Endodermal cell (in vitro differentiated cells): ENCODE measurements around the gene RPH3AL. TPM values are rescaled to one million over a fixed set of nuclear protein-coding genes. Genes with fewer than 3 reads are reported as not detected.
"Not testable (repeated sequence)": the region's sequence is repeated elsewhere in the genome, so short reads cannot be mapped to it uniquely, and the experiment has no call there.

ENCODE experiments used
- DNase-seq: peaks from one replicate; pipeline ENCODE4 v3.0.0-alpha.2; 2017
- H3K27ac ChIP-seq: 2 replicates; pipeline ENCODE4 v1.5.1; 2013; ENCODE audit warnings: mild to moderate bottlenecking, low read depth, low read length, moderate library complexity
- H3K27me3 ChIP-seq: 2 replicates; pipeline ENCODE4 v1.6.1; 2013; ENCODE audit warnings: mild to moderate bottlenecking, low read length, moderate library complexity; ENCODE audit not compliant: insufficient read depth, control insufficient read depth, poor library complexity, severe bottlenecking
- H3K36me3 ChIP-seq: 2 replicates; pipeline ENCODE4 v1.7.0; 2013; ENCODE audit warnings: mild to moderate bottlenecking, low read length, moderate library complexity; ENCODE audit not compliant: control insufficient read depth, insufficient read depth
- H3K4me1 ChIP-seq: one replicate; pipeline ENCODE4 v1.7.0; 2013; ENCODE audit warnings: low read length; ENCODE audit not compliant: control insufficient read depth, insufficient read depth
- H3K4me3 ChIP-seq: 2 replicates; pipeline ENCODE4 v1.5.1; 2013; ENCODE audit warnings: mild to moderate bottlenecking, low read length, moderate library complexity
- H3K9ac ChIP-seq: 2 replicates; pipeline ENCODE4 v1.6.1; 2013; ENCODE audit warnings: mild to moderate bottlenecking, low read length, moderate library complexity; ENCODE audit not compliant: poor library complexity, severe bottlenecking; ENCODE audit errors: extremely low read depth
- H3K9me3 ChIP-seq: 2 replicates; pipeline ENCODE4 v1.6.1; 2013; ENCODE audit warnings: mild to moderate bottlenecking, low read length, moderate library complexity; ENCODE audit not compliant: control insufficient read depth
- H3K27ac Mint-ChIP-seq: 2 replicates; pipeline ENCODE4 v1.8.0; 2020; ENCODE audit warnings: mixed read lengths
- H3K27me3 Mint-ChIP-seq: 2 replicates; pipeline ENCODE4 v1.8.0; 2021; ENCODE audit warnings: mild to moderate bottlenecking, mixed read lengths; ENCODE audit not compliant: insufficient read depth
- H3K36me3 Mint-ChIP-seq: 2 replicates; pipeline ENCODE4 v1.8.0; 2020; ENCODE audit warnings: low read depth, mixed read lengths
- H3K4me1 Mint-ChIP-seq: 2 replicates; pipeline ENCODE4 v1.8.0; 2020; ENCODE audit warnings: mixed read lengths
- H3K4me3 Mint-ChIP-seq: 2 replicates; pipeline ENCODE4 v1.8.0; 2020; ENCODE audit warnings: mild to moderate bottlenecking, moderate library complexity, mixed read lengths
- H3K9me3 Mint-ChIP-seq: 2 replicates; pipeline ENCODE4 v1.8.0; 2020; ENCODE audit warnings: mild to moderate bottlenecking, mixed read lengths
- WGBS, 2 experiments: methylation state at CpG; one replicate each; pipeline versions ENCODE4 v1.1.5 to v1.1.7; 2013; ENCODE audit warnings: missing lambda C conversion rate in 2 of 2, mixed read lengths in 1 of 2; ENCODE audit not compliant: insufficient coverage in 1 of 2, insufficient read length in 1 of 2; 5-methylcytosine and 5-hydroxymethylcytosine counted together
- total RNA-seq, 2 donors: library from RNA; stranded (reverse); fragmentation: NEBNext Ultra II Directional in 1 of 2; extraction: Animal tissue kit (Norgen Biotek cat#: 25700) in 1 of 2; gene quantifications; 2 replicates in 1 of 2; 3 replicates in 1 of 2; pipeline ENCODE4 v1.2.1, GENCODE V29; 2021
- TF ChIP-seq, protein P1 (sequence below): fragments of 200-600 bp; sonication (generic); conservative IDR thresholded peaks from 2 replicates; pipeline ENCODE4 v1.5.0; 2021; ENCODE audit warnings: antibody characterized with exemption, mild to moderate bottlenecking

The RPH3AL gene
- total RNA-seq, 2 donors from 2014 or later: 14.7 to 16.9 TPM

DNA sequence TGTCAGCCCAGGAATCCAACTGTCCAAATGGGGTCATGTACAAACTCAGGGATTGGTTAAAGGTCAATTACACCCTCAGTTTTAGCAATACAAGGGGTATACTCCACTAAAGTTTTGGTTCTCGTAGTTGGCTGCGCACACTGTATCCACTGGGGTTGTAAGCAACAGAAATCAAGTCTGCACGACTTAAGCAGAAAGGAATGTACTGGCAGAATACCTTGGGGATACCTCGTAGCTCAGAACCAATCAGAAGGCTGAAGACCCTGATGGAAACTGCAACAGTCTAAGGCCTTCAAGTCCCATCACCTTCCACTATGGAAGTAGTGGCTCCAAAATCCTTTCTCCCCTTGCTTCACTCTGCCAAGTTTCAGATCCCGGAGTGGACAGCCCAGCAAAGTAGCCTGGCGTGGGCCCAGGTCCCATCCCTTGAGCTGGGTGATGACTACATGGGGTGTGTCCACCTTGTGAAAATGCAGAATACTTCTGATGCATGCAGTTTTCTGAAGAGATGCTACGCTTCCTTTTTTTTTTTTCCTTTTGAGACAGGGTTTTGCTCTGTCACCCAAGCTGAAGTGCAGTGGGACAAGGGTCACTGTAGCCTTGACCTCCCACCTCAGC, 21.1 kb upstream of the RPH3AL start:
- H3K36me3 Mint-ChIP-seq: peaks cover 9% of the 10 kb centered on the region
- TF ChIP-seq, protein P1, sequence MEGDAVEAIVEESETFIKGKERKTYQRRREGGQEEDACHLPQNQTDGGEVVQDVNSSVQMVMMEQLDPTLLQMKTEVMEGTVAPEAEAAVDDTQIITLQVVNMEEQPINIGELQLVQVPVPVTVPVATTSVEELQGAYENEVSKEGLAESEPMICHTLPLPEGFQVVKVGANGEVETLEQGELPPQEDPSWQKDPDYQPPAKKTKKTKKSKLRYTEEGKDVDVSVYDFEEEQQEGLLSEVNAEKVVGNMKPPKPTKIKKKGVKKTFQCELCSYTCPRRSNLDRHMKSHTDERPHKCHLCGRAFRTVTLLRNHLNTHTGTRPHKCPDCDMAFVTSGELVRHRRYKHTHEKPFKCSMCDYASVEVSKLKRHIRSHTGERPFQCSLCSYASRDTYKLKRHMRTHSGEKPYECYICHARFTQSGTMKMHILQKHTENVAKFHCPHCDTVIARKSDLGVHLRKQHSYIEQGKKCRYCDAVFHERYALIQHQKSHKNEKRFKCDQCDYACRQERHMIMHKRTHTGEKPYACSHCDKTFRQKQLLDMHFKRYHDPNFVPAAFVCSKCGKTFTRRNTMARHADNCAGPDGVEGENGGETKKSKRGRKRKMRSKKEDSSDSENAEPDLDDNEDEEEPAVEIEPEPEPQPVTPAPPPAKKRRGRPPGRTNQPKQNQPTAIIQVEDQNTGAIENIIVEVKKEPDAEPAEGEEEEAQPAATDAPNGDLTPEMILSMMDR: no peak
- Histone ChIP-seq H3K36me3 (no peaks in the 10 kb centered on the region), H3K9ac (no peak overlapping the region), H3K27ac (no peak overlapping the region), H3K9me3 (no peaks in the 10 kb centered on the region), H3K4me3 (no peak overlapping the region), H3K27me3 (no peaks in the 10 kb centered on the region), H3K4me1 (no peaks in the 10 kb centered on the region)
- no peaks in the 10 kb centered on the region for H3K27me3 Mint-ChIP-seq
- H3K4me3 Mint-ChIP-seq: no peak overlapping the region
- peaks cover 5% of the 10 kb centered on the region for H3K4me1 Mint-ChIP-seq
- WGBS, 2 experiments: 78 to 88% methylated on average over 6 to 7 of the region's 7 CpGs
- H3K9me3 Mint-ChIP-seq: peaks cover 2% of the 10 kb centered on the region
- DNase-seq: no peak
- no peak overlapping the region for H3K27ac Mint-ChIP-seq

DNA sequence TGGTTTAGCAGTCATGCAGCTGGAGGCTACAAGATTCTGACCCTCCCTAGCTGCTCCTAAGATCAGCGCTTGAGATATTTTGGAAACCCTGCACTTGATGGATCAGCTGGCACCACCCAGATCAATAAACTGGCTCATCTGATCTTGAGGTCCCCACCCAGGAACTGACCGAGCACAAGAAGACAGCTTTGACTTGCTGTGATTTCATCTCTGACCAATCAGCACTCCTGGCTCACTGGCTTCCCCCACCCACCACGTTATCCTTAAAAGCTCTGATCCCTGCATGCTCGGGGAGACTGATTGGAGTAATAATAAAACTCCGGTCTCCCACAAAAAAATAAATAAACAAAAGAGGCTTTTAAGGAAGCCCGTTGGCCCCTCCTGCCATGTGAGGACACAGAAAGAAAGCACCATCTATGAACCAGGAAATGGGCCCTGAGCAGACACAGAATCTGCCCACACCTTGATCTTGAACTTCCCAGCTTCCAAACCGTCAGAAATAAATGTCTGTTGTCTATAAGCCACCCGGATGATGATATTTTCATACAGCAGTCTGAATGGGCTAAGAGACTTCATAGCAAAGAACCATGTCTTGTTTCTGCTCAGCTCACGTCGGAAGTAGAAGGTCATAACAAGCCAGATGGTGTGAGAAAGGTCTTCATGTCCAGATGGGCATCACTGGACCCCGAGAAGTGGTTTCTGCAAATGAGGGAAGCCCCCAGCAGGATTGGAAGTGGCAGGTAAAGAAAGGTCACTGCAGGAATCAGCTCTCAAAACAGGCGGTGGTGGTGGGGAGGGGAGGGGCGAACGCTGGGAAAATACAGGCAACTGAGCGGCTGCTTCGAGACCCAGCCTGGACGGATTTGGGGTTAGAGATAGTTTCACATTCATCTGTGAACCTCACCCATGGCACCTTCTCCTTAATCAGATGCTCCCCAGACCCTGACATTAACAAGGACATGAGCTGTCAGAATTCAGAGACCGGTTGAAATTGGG, 19.8 kb upstream of the RPH3AL start:
- H3K36me3 ChIP-seq: no peaks in the 10 kb centered on the region
- H3K27me3 ChIP-seq: no peaks in the 10 kb centered on the region
- no peak overlapping the region for H3K27ac ChIP-seq
- H3K9ac ChIP-seq: no peak overlapping the region
- peaks cover 5% of the 10 kb centered on the region for H3K4me1 Mint-ChIP-seq
- no peaks in the 10 kb centered on the region for H3K4me1 ChIP-seq
- no peak for DNase-seq
- H3K4me3 ChIP-seq: no peak overlapping the region
- peaks cover 9% of the 10 kb centered on the region for H3K9me3 Mint-ChIP-seq
- H3K27me3 Mint-ChIP-seq: peaks cover 4% of the 10 kb centered on the region
- H3K4me3 Mint-ChIP-seq: no peak overlapping the region
- 87 to 91% methylated on average over 17 of the region's 18 CpGs for WGBS, 2 experiments
- TF ChIP-seq, protein P1: no peak
- H3K36me3 Mint-ChIP-seq: peaks cover 18% of the 10 kb centered on the region
- peak overlapping the region; percentile 10 for H3K27ac Mint-ChIP-seq
- no peaks in the 10 kb centered on the region for H3K9me3 ChIP-seq

DNA sequence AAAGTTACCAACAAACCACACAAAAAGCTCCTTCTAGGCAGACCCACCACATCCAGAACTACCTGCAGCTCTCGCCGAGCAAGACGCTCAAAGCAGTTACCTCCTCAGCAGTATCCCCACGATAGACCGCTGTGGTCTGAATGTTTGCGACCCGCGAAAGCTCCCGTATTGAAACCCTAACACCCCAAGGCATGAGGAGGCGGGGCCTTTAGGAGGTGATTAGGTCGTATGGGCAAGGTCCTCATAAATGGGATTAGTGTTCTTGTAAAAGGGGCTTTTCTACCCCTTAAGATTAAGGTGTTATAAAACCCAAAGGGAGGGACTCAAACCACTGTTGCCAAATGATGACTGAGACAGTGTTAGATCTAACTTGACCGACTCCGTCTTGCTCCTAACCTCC, 19.0 kb upstream of the RPH3AL start:
- H3K9me3 Mint-ChIP-seq: peaks cover 9% of the 10 kb centered on the region
- H3K27ac Mint-ChIP-seq: no peak overlapping the region
- Histone ChIP-seq H3K27ac (no peak overlapping the region), H3K9me3 (no peaks in the 10 kb centered on the region), H3K36me3 (no peaks in the 10 kb centered on the region), H3K9ac (no peak overlapping the region), H3K4me3 (no peak overlapping the region), H3K27me3 (no peaks in the 10 kb centered on the region), H3K4me1 (no peaks in the 10 kb centered on the region)
- WGBS, 2 experiments: 88 to 92% methylated on average over 5 to 13 of the region's 13 CpGs
- peaks cover 23% of the 10 kb centered on the region for H3K36me3 Mint-ChIP-seq
- DNase-seq: no peak
- no peak overlapping the region for H3K4me3 Mint-ChIP-seq
- H3K4me1 Mint-ChIP-seq: peaks cover 5% of the 10 kb centered on the region
- TF ChIP-seq, protein P1: no peak
- H3K27me3 Mint-ChIP-seq: peaks cover 4% of the 10 kb centered on the region

DNA sequence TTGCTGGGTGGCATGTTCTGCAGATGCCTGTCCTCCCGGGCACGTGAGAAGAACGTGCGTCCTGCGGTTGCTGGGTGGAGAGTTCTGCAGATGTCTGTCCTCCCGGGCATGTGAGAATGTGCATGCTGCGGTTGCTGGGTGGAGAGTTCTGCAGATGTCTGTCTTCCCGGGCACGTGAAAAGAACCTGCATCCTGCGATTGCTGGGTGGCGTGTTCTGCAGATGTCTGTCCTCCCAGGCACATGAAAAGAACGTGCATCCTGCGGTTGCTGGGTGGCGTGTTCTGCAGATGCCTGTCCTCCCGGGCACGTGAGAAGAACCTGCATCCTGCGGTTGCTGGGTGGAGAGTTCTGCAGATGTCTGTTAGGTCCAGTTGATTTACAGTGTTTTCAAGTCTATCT, 15.0 kb upstream of the RPH3AL start:
- H3K9ac ChIP-seq, H3K4me1 Mint-ChIP-seq, H3K27me3 Mint-ChIP-seq, H3K4me1 ChIP-seq, H3K9me3 ChIP-seq, H3K9me3 Mint-ChIP-seq, H3K4me3 ChIP-seq, DNase-seq, H3K27me3 ChIP-seq, H3K27ac ChIP-seq, H3K4me3 Mint-ChIP-seq, H3K36me3 ChIP-seq, H3K27ac Mint-ChIP-seq: not testable (repeated sequence)
- 92 to 96% methylated on average over 9 to 17 of the region's 17 CpGs for WGBS, 2 experiments
- peaks cover 26% of the 10 kb centered on the region for H3K36me3 Mint-ChIP-seq
